HepG2 (cell line): Measurements from ENCODE around the gene ZNF221. TPM values are rescaled to one million over a fixed set of nuclear protein-coding genes. Genes with fewer than 3 reads are reported as not detected.
A peak's percentile ranks its signal among the peaks of the same experiment; 100 is the strongest.

Source experiments
- AHR ChIP-seq: IDR thresholded peaks from 2 replicates; pipeline ENCODE4 v1.6.1; 2018; ENCODE audit warnings: missing genetic modification reagents, missing compliant biosample characterization
- CHD4 ChIP-seq: fragments of 200-600 bp; sonication (generic); IDR thresholded peaks from 2 replicates; pipeline ENCODE4 v1.7.0; 2017; ENCODE audit warnings: mild to moderate bottlenecking, low read length, borderline replicate concordance
- IRF2 ChIP-seq: IDR thresholded peaks from 2 replicates; pipeline ENCODE4 v1.6.1; 2018; ENCODE audit warnings: missing genetic modification reagents, missing compliant biosample characterization
- MAZ ChIP-seq, 2 experiments: sonication (generic) in 1 of 2; formaldehyde crosslinking in 1 of 2; IDR thresholded peaks; 2 replicates each; pipeline versions ENCODE4 v1.5.0 to v1.6.1; 2012 to 2020; ENCODE audit warnings: low read depth in 2 of 2, mild to moderate bottlenecking in 2 of 2, borderline replicate concordance in 1 of 2, improper control_type of control experiment in 1 of 2, low read length in 1 of 2, missing genetic modification reagents in 1 of 2, moderate library complexity in 1 of 2
- NCOA2 ChIP-seq: sonication (generic); formaldehyde crosslinking; IDR thresholded peaks from 2 replicates; pipeline ENCODE4 v1.8.0; 2022; ENCODE audit warnings: inconsistent platforms
- NFRKB ChIP-seq: fragments of 450-650 bp; IDR thresholded peaks from 2 replicates; pipeline ENCODE4 v1.6.1; 2017
- POLR2AphosphoS5 ChIP-seq: IDR thresholded peaks from 2 replicates; pipeline ENCODE4 v1.6.1; 2012; ENCODE audit warnings: low read depth, low read length
- RBM22 ChIP-seq: fragments of 200-400 bp; formaldehyde crosslinking; optimal IDR thresholded peaks from 2 replicates; pipeline ENCODE3; 2017; ENCODE audit warnings: mild to moderate bottlenecking, low read length, moderate library complexity
- SNRNP70 ChIP-seq: fragments of 200-400 bp; formaldehyde crosslinking; IDR thresholded peaks from 2 replicates; pipeline ENCODE4 v1.6.1; 2017; ENCODE audit warnings: mild to moderate bottlenecking, low read depth, low read length, moderate library complexity
- SRF ChIP-seq: IDR thresholded peaks from 2 replicates; pipeline ENCODE4 v1.6.1; 2011; ENCODE audit warnings: mild to moderate bottlenecking, low read depth, low read length, moderate library complexity
- ZNF549 ChIP-seq: sonication (generic); formaldehyde crosslinking; IDR thresholded peaks from 2 replicates; pipeline ENCODE4 v1.5.0; 2020; ENCODE audit warnings: missing genetic modification reagents
- ZNF564 ChIP-seq: sonication (generic); formaldehyde crosslinking; IDR thresholded peaks from 2 replicates; pipeline ENCODE4 v1.8.1; 2023; ENCODE audit warnings: mild to moderate bottlenecking, missing genetic modification reagents
- ZNF724P ChIP-seq: sonication (generic); formaldehyde crosslinking; IDR thresholded peaks from 2 replicates; pipeline ENCODE4 v1.8.0; 2022; ENCODE audit warnings: missing genetic modification reagents, borderline replicate concordance
- polyA plus RNA-seq, 8 experiments: library from polyadenylated mRNA; depleted of rRNA in 3 of 8; stranded (reverse) in 7 of 8; unstranded in 1 of 8; fragments of >200 nt; fragmentation: Illumina TruSeq in 4 of 8; extraction: Trizol in 4 of 8; gene quantifications; 2 replicates each; pipeline versions ENCODE4 v1.2.1 to v1.2.3, GENCODE V29; 2011 to 2016; ENCODE audit warnings: low read depth in 4 of 8, missing spikeins in 1 of 8, mixed read lengths in 1 of 8; ENCODE audit not compliant: insufficient read depth in 1 of 8
- total RNA-seq, 5 experiments: library from RNA; depleted of rRNA; stranded (reverse); fragments of >200 nt; fragmentation: Illumina TruSeq; extraction: Trizol; gene quantifications; 2 replicates each; pipeline ENCODE4 v1.2.3, GENCODE V29; 2016; ENCODE audit warnings: low read depth in 1 of 5
- TF ChIP-seq, protein P1 (sequence below): sonication (generic); formaldehyde crosslinking; IDR thresholded peaks from 2 replicates; pipeline ENCODE4 v1.5.0; 2020; ENCODE audit warnings: mild to moderate bottlenecking, missing genetic modification reagents
- TF ChIP-seq, protein P2 (sequence below): sonication (generic); formaldehyde crosslinking; IDR thresholded peaks from 2 replicates; pipeline ENCODE4 v1.5.0; 2020; ENCODE audit warnings: mild to moderate bottlenecking, missing genetic modification reagents, borderline replicate concordance
- TF ChIP-seq, protein P3 (sequence below): sonication (generic); formaldehyde crosslinking; IDR thresholded peaks from 2 replicates; pipeline ENCODE4 v1.8.1; 2023; ENCODE audit warnings: mild to moderate bottlenecking, missing genetic modification reagents
- TF ChIP-seq, protein P4 (sequence below): sonication (generic); formaldehyde crosslinking; conservative IDR thresholded peaks from 2 replicates; pipeline ENCODE4 v1.4.0; 2020; ENCODE audit warnings: missing genetic modification reagents
- TF ChIP-seq, protein P5 (sequence below): IDR thresholded peaks from 2 replicates; pipeline ENCODE4 v1.6.1; 2016; ENCODE audit warnings: missing compliant biosample characterization, missing genetic modification reagents, borderline replicate concordance

ZNF221 gene
- total and polyA plus RNA-seq, 2 of the 13 experiments (the other 11 are each of a cell fraction or from before 2014, with no cell fraction given): 0.48 to 3.4 TPM

DNA sequence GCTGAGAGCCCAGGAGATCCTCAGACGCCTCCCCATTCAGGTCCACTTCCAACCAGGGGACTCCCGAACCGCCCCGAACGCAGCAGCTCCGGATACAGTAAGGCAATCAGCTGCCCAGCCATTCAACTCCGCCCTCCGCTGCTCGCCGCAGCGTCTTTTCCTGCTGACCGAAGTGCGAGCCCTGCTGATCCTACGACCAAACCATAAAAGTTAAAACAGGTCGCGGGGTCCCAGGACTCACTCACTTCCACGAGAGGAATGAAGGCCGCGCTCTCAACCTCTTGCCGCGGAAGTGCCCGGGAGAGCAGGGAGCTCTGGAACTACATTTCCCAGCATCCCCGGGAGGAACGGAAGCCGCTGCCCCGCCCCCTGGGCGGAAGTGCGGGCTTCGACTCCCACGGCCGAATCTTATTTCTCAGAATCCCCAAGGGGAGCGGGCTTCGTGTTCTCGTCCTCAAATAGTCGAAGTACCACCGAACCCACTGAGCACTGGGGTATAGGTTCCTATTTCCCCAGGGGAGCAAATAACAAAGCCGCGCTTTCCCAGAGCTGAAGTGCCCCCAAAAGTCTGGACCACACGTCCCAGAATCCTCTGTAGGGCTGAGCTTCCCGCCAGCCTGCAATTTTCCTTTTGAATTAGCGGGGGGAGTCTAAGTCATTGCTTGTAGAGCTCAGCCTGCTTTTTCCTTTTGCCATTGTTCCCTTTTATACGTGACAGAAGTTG, 15.9 kb upstream of the ZNF221 start, which contains the start of gene ZNF45 (continued):
- TF ChIP-seq, protein P1, sequence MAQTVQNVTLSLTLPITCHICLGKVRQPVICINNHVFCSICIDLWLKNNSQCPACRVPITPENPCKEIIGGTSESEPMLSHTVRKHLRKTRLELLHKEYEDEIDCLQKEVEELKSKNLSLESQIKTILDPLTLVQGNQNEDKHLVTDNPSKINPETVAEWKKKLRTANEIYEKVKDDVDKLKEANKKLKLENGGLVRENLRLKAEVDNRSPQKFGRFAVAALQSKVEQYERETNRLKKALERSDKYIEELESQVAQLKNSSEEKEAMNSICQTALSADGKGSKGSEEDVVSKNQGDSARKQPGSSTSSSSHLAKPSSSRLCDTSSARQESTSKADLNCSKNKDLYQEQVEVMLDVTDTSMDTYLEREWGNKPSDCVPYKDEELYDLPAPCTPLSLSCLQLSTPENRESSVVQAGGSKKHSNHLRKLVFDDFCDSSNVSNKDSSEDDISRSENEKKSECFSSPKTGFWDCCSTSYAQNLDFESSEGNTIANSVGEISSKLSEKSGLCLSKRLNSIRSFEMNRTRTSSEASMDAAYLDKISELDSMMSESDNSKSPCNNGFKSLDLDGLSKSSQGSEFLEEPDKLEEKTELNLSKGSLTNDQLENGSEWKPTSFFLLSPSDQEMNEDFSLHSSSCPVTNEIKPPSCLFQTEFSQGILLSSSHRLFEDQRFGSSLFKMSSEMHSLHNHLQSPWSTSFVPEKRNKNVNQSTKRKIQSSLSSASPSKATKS (CRISPR knock-in tag): no peak
- TF ChIP-seq NFRKB (no peak), SNRNP70 (no peak), IRF2 (CRISPR knock-in tag) (peak; percentile 79; the same call in 1 of the 2 replicates), ZNF564 (0 out of 2 replicates have a peak, but pooled peaks have one; percentile 34), NCOA2 (CRISPR knock-in tag) (peak; percentile 24), SRF (no peak), POLR2AphosphoS5 (peak; percentile 84), RBM22 (no peak), MAZ (IDR thresholded peaks at IDR 0.05; ENCODE audit: borderline replicate concordance, low read depth, low read length) (no peak), MAZ (CRISPR knock-in tag; IDR thresholded peaks at IDR 0.05; ENCODE audit: low read depth) (peak; percentile 53; the same call in 1 of the 2 replicates), ZNF724P (CRISPR knock-in tag) (no peak), CHD4 (no peak), ZNF549 (CRISPR knock-in tag) (no peak; the same call in 1 of the 2 replicates), AHR (CRISPR knock-in tag) (peak; percentile 23; the same call in 1 of the 2 replicates)
- TF ChIP-seq, protein P2, sequence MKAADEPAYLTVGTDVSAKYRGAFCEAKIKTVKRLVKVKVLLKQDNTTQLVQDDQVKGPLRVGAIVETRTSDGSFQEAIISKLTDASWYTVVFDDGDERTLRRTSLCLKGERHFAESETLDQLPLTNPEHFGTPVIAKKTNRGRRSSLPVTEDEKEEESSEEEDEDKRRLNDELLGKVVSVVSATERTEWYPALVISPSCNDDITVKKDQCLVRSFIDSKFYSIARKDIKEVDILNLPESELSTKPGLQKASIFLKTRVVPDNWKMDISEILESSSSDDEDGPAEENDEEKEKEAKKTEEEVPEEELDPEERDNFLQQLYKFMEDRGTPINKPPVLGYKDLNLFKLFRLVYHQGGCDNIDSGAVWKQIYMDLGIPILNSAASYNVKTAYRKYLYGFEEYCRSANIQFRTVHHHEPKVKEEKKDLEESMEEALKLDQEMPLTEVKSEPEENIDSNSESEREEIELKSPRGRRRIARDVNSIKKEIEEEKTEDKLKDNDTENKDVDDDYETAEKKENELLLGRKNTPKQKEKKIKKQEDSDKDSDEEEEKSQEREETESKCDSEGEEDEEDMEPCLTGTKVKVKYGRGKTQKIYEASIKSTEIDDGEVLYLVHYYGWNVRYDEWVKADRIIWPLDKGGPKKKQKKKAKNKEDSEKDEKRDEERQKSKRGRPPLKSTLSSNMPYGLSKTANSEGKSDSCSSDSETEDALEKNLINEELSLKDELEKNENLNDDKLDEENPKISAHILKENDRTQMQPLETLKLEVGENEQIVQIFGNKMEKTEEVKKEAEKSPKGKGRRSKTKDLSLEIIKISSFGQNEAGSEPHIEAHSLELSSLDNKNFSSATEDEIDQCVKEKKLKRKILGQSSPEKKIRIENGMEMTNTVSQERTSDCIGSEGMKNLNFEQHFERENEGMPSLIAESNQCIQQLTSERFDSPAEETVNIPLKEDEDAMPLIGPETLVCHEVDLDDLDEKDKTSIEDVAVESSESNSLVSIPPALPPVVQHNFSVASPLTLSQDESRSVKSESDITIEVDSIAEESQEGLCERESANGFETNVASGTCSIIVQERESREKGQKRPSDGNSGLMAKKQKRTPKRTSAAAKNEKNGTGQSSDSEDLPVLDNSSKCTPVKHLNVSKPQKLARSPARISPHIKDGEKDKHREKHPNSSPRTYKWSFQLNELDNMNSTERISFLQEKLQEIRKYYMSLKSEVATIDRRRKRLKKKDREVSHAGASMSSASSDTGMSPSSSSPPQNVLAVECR: peak; percentile 88
- TF ChIP-seq, protein P3, sequence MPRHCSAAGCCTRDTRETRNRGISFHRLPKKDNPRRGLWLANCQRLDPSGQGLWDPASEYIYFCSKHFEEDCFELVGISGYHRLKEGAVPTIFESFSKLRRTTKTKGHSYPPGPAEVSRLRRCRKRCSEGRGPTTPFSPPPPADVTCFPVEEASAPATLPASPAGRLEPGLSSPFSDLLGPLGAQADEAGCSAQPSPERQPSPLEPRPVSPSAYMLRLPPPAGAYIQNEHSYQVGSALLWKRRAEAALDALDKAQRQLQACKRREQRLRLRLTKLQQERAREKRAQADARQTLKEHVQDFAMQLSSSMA (CRISPR knock-in tag): no peak
- TF ChIP-seq, protein P4, sequence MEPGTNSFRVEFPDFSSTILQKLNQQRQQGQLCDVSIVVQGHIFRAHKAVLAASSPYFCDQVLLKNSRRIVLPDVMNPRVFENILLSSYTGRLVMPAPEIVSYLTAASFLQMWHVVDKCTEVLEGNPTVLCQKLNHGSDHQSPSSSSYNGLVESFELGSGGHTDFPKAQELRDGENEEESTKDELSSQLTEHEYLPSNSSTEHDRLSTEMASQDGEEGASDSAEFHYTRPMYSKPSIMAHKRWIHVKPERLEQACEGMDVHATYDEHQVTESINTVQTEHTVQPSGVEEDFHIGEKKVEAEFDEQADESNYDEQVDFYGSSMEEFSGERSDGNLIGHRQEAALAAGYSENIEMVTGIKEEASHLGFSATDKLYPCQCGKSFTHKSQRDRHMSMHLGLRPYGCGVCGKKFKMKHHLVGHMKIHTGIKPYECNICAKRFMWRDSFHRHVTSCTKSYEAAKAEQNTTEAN (CRISPR knock-in tag): no peak
- TF ChIP-seq, protein P5, sequence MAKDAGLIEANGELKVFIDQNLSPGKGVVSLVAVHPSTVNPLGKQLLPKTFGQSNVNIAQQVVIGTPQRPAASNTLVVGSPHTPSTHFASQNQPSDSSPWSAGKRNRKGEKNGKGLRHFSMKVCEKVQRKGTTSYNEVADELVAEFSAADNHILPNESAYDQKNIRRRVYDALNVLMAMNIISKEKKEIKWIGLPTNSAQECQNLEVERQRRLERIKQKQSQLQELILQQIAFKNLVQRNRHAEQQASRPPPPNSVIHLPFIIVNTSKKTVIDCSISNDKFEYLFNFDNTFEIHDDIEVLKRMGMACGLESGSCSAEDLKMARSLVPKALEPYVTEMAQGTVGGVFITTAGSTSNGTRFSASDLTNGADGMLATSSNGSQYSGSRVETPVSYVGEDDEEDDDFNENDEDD (CRISPR knock-in tag): peak; percentile 89; the same call in 1 of the 2 replicates
